IgD-negative memory B cell (primary cell): ENCODE results near the gene TSHB. TPM values are rescaled to one million over a fixed set of nuclear protein-coding genes. Genes with fewer than 3 reads are reported as not detected.

Source experiments
- H3K27ac Mint-ChIP-seq, 3 donors: one replicate each; pipeline ENCODE4 v1.8.0; 2020 to 2022; ENCODE audit warnings: mild to moderate bottlenecking in 3 of 3, mixed read lengths in 3 of 3, moderate library complexity in 1 of 3
- H3K27me3 Mint-ChIP-seq: one replicate; pipeline ENCODE4 v1.8.0; 2021; ENCODE audit warnings: mixed read lengths
- H3K36me3 Mint-ChIP-seq: one replicate; pipeline ENCODE4 v1.8.0; 2020; ENCODE audit warnings: mild to moderate bottlenecking, mixed read lengths
- H3K4me1 Mint-ChIP-seq, 3 donors: one replicate each; pipeline ENCODE4 v1.8.0; 2020 to 2022; ENCODE audit warnings: mixed read lengths in 3 of 3, mild to moderate bottlenecking in 1 of 3
- H3K4me3 Mint-ChIP-seq, 4 donors: one replicate each; pipeline ENCODE4 v1.8.0; 2020 to 2022; ENCODE audit warnings: mild to moderate bottlenecking in 4 of 4, mixed read lengths in 4 of 4, moderate library complexity in 3 of 4
- H3K9me3 Mint-ChIP-seq, 3 donors: one replicate each; pipeline ENCODE4 v1.8.0; 2020 to 2021; ENCODE audit warnings: mixed read lengths in 3 of 3, mild to moderate bottlenecking in 1 of 3
- polyA plus RNA-seq: library from polyadenylated mRNA; unstranded; fragments of 300-500 nt; fragmentation: Illumina TruSeq; gene quantifications from one replicate; pipeline ENCODE4 v1.2.3, GENCODE V29; 2021

TSHB gene
- polyA plus RNA-seq, 1 donor from 2014 or later = not detected

- no peaks in the 10 kb centered on the region for H3K4me1 Mint-ChIP-seq
- H3K27me3 Mint-ChIP-seq = peaks cover 5% of the 10 kb centered on the region
- no peak overlapping the region for H3K27ac Mint-ChIP-seq
- peaks cover 3% of the 10 kb centered on the region for H3K36me3 Mint-ChIP-seq
- no peak overlapping the region for H3K4me3 Mint-ChIP-seq
- peaks cover 2 to 7% (median 4%) of the 10 kb centered on the region in 3 donors for H3K9me3 Mint-ChIP-seq
Observed at GRCh38 chr1:115040501-115040900, 10.9 kb downstream of the TSHB start.

- Mint-ChIP-seq H3K27ac (no peak overlapping the region), H3K4me3 (no peak overlapping the region), H3K36me3 (peaks cover 3% of the 10 kb centered on the region), H3K27me3 (peaks cover 5% of the 10 kb centered on the region), H3K4me1 (no peaks in the 10 kb centered on the region), H3K9me3 (peaks cover 4 to 7% (median 5%) of the 10 kb centered on the region in 3 donors)
Observed at GRCh38 chr1:115041654-115042053, 12.0 kb downstream of the TSHB start.

GRCh38 chr1:115046751-115047150 is 17.1 kb downstream of the TSHB start:
- peaks cover 4 to 7% (median 5%) of the 10 kb centered on the region in 3 donors for H3K9me3 Mint-ChIP-seq
- H3K27me3 Mint-ChIP-seq = peaks cover 4% of the 10 kb centered on the region
- H3K36me3 Mint-ChIP-seq = peaks cover 3% of the 10 kb centered on the region
- peaks cover 0 to 7% (median 1%) of the 10 kb centered on the region in 3 donors for H3K4me1 Mint-ChIP-seq
- no peak overlapping the region for H3K4me3 Mint-ChIP-seq
- no peak overlapping the region for H3K27ac Mint-ChIP-seq

- Mint-ChIP-seq H3K27ac (no peak overlapping the region), H3K36me3 (peaks cover 2% of the 10 kb centered on the region), H3K27me3 (peaks cover 3% of the 10 kb centered on the region), H3K4me3 (no peak overlapping the region), H3K4me1 (peaks cover 0 to 7% (median 3%) of the 10 kb centered on the region in 3 donors), H3K9me3 (no peaks in the 10 kb centered on the region)
Observed at GRCh38 chr1:115051850-115052249, 22.2 kb downstream of the TSHB start.

- H3K9me3 Mint-ChIP-seq = no peaks in the 10 kb centered on the region
Observed at GRCh38 chr1:115052454-115053083, 22.9 kb downstream of the TSHB start.

GRCh38 chr1:115056395-115056798 is 26.8 kb downstream of the TSHB start:
- Mint-ChIP-seq H3K27ac (no peak overlapping the region), H3K4me3 (no peak overlapping the region), H3K27me3 (no peaks in the 10 kb centered on the region), H3K4me1 (peaks cover 3 to 5% (median 3%) of the 10 kb centered on the region in 3 donors), H3K36me3 (peaks cover 2% of the 10 kb centered on the region), H3K9me3 (no peaks in the 10 kb centered on the region)

More at GRCh38 chr1:115052454-115053083, 22.9 kb downstream of the TSHB start:
- Mint-ChIP-seq H3K27me3 (peaks cover 3% of the 10 kb centered on the region), H3K4me3 (no peak overlapping the region), H3K4me1 (peaks cover 0 to 7% (median 3%) of the 10 kb centered on the region in 3 donors), H3K27ac (no peak overlapping the region), H3K36me3 (peaks cover 2% of the 10 kb centered on the region)

GRCh38 chr1:115057661-115058254 is 28.1 kb downstream of the TSHB start:
- Mint-ChIP-seq H3K4me1 (peaks cover 9 to 12% (median 11%) of the 10 kb centered on the region in 3 donors), H3K27me3 (no peaks in the 10 kb centered on the region), H3K36me3 (peaks cover 2% of the 10 kb centered on the region), H3K9me3 (no peaks in the 10 kb centered on the region), H3K27ac (no peak overlapping the region), H3K4me3 (no peak overlapping the region)

GRCh38 chr1:115059316-115059715 is 29.7 kb downstream of the TSHB start:
- Mint-ChIP-seq H3K27me3 (peaks cover 2% of the 10 kb centered on the region), H3K4me1 (peaks cover 20 to 21% (median 21%) of the 10 kb centered on the region in 3 donors), H3K4me3 (no peak overlapping the region), H3K36me3 (peaks cover 2% of the 10 kb centered on the region), H3K9me3 (no peaks in the 10 kb centered on the region), H3K27ac (no peak overlapping the region)

- Mint-ChIP-seq H3K27ac (peak overlapping the region in 1 of 3 donors; percentile 3), H3K4me1 (peaks cover 20 to 23% (median 21%) of the 10 kb centered on the region in 3 donors), H3K4me3 (no peak overlapping the region), H3K36me3 (no peaks in the 10 kb centered on the region), H3K27me3 (peaks cover 2% of the 10 kb centered on the region), H3K9me3 (no peaks in the 10 kb centered on the region)
Observed at GRCh38 chr1:115060501-115060900, 30.9 kb downstream of the TSHB start.

- Mint-ChIP-seq H3K27me3 (peaks cover 2% of the 10 kb centered on the region), H3K9me3 (peaks cover 0 to 3% (median 0%) of the 10 kb centered on the region in 3 donors), H3K4me1 (peaks cover 20 to 27% (median 21%) of the 10 kb centered on the region in 3 donors), H3K4me3 (peak overlapping the region; percentile 15 to 85 (median 48)), H3K36me3 (no peaks in the 10 kb centered on the region), H3K27ac (peak overlapping the region; percentile 86 to 99 (median 93))
Observed at GRCh38 chr1:115062542-115063004, 32.9 kb downstream of the TSHB start.

- H3K4me1 Mint-ChIP-seq = peaks cover 20 to 27% (median 21%) of the 10 kb centered on the region in 3 donors
Observed at GRCh38 chr1:115063228-115063901, 33.7 kb downstream of the TSHB start.

GRCh38 chr1:115064461-115064860 is 34.8 kb downstream of the TSHB start:
- H3K4me1 Mint-ChIP-seq = peaks cover 20 to 27% (median 21%) of the 10 kb centered on the region in 3 donors
- H3K27me3 Mint-ChIP-seq = peaks cover 2% of the 10 kb centered on the region
- H3K36me3 Mint-ChIP-seq = no peaks in the 10 kb centered on the region
- H3K9me3 Mint-ChIP-seq = peaks cover 0 to 3% (median 0%) of the 10 kb centered on the region in 3 donors
- H3K4me3 Mint-ChIP-seq = peak overlapping the region in 2 of 4 donors; percentile 42 to 60
- H3K27ac Mint-ChIP-seq = peak overlapping the region in 2 of 3 donors; percentile 6 to 22

More at GRCh38 chr1:115063228-115063901, 33.7 kb downstream of the TSHB start:
- H3K9me3 Mint-ChIP-seq = peaks cover 0 to 3% (median 0%) of the 10 kb centered on the region in 3 donors
- H3K4me3 Mint-ChIP-seq = peak overlapping the region; percentile 15 to 85 (median 48)
- H3K27ac Mint-ChIP-seq = peak overlapping the region; percentile 86 to 99 (median 93)
- H3K27me3 Mint-ChIP-seq = peaks cover 2% of the 10 kb centered on the region
- no peaks in the 10 kb centered on the region for H3K36me3 Mint-ChIP-seq

GRCh38 chr1:115065021-115065420 is 35.4 kb downstream of the TSHB start:
- Mint-ChIP-seq H3K4me1 (peaks cover 20 to 27% (median 21%) of the 10 kb centered on the region in 3 donors), H3K27ac (no peak overlapping the region), H3K4me3 (no peak overlapping the region), H3K36me3 (no peaks in the 10 kb centered on the region), H3K9me3 (peaks cover 0 to 3% (median 0%) of the 10 kb centered on the region in 3 donors), H3K27me3 (peaks cover 2% of the 10 kb centered on the region)

- H3K4me1 Mint-ChIP-seq = peaks cover 14 to 20% (median 15%) of the 10 kb centered on the region in 3 donors
- peaks cover 0 to 3% (median 0%) of the 10 kb centered on the region in 3 donors for H3K9me3 Mint-ChIP-seq
- no peak overlapping the region for H3K4me3 Mint-ChIP-seq
- H3K36me3 Mint-ChIP-seq = peaks cover 3% of the 10 kb centered on the region
- H3K27ac Mint-ChIP-seq = no peak overlapping the region
- peaks cover 2% of the 10 kb centered on the region for H3K27me3 Mint-ChIP-seq
Observed at GRCh38 chr1:115067161-115067859, 37.7 kb downstream of the TSHB start.
